Ovary (tissue), 3 donors: ENCODE results near the gene MZT2B.

Experiments used
- CTCF ChIP-seq, 3 donors: fragments of 450-650 bp in 2 of 3; fragments of 200-600 bp in 1 of 3; IDR thresholded peaks; one replicate each; pipeline versions ENCODE4 v1.5.1 to v1.8.0; 2016 to 2022; ENCODE audit warnings: antibody characterized with exemption in 3 of 3, mild to moderate bottlenecking in 1 of 3
- EP300 ChIP-seq: sonication (generic); formaldehyde crosslinking; IDR thresholded peaks from one replicate; pipeline ENCODE4 v1.6.1; 2017; ENCODE audit warnings: antibody characterized with exemption
- POLR2A ChIP-seq: fragments of 450-650 bp; IDR thresholded peaks from one replicate; pipeline ENCODE4 v1.6.1; 2017; ENCODE audit warnings: antibody characterized with exemption, mild to moderate bottlenecking, moderate library complexity
- donor health status: DM: no; HTN: no; CAD: no.

DNA sequence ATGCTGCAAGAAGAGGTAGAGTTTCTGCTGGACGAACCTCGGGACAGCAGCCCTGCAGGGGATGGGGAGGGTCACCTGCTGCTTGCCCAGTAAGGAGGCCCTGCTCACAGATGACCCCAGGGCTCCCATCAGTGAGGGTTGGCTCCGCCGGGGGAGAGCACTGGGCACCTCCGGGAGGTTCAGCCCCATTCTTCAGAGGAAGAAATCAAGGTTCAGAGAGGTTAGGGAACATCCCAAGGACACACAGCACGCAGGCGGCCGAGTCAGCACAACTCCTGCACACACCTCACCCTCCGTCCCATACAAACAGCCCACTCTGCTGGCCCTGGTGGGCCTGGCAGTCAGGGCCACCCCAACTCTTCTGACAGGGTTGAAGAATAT lies 25.4 kb upstream of the MZT2B start:
- no peak for TF ChIP-seq POLR2A
- no peak for TF ChIP-seq CTCF (IDR thresholded peaks at IDR 0.05)
- TF ChIP-seq EP300, result no peak
